Measurements from ENCODE around the gene KLHL29.
A peak's percentile ranks its signal among the peaks of the same experiment; 100 is the strongest.
"Not testable (repeated sequence)": the region's sequence is repeated elsewhere in the genome, so short reads cannot be mapped to it uniquely, and the experiment has no call there.

Gene KLHL29

GRCh38 chr2:23373666-23374065 lies 11.3 kb upstream of the KLHL29 start:
- no peak for DNase-seq

GRCh38 chr2:23375448-23375847 lies 9.5 kb upstream of the KLHL29 start:
- peak; percentile 52 for DNase-seq

- no peak for DNase-seq
Observed at GRCh38 chr2:23376075-23376474, 8.9 kb upstream of the KLHL29 start.

GRCh38 chr2:23376972-23377371 lies 8.0 kb upstream of the KLHL29 start:
- DNase-seq: no peak

- DNase-seq: no peak
Observed at GRCh38 chr2:23377771-23378170, 7.2 kb upstream of the KLHL29 start.

GRCh38 chr2:23378496-23378895 lies 6.5 kb upstream of the KLHL29 start:
- no peak for DNase-seq

GRCh38 chr2:23379220-23379695 lies 5.7 kb upstream of the KLHL29 start:
- no peak for DNase-seq

- DNase-seq: no peak
Observed at GRCh38 chr2:23380562-23381065, 4.4 kb upstream of the KLHL29 start.

- peak; percentile 54 for DNase-seq
Observed at GRCh38 chr2:23381084-23381483, 3.9 kb upstream of the KLHL29 start.

- DNase-seq: no peak
Observed at GRCh38 chr2:23381485-23381884, 3.5 kb upstream of the KLHL29 start.

GRCh38 chr2:23383100-23383499 lies 1.9 kb upstream of the KLHL29 start:
- DNase-seq: peak; percentile 32

- peak; percentile 22 for DNase-seq
Observed at GRCh38 chr2:23385351-23385747, 370 bp downstream of the KLHL29 start.

- DNase-seq: no peak
Observed at GRCh38 chr2:23385748-23386338, 864 bp downstream of the KLHL29 start.

GRCh38 chr2:23386339-23387220 lies 1.6 kb downstream of the KLHL29 start:
- DNase-seq: no peak

- no peak for DNase-seq
Observed at GRCh38 chr2:23387221-23387550, 2.2 kb downstream of the KLHL29 start.

- DNase-seq: no peak
Observed at GRCh38 chr2:23387845-23388244, 2.9 kb downstream of the KLHL29 start.

GRCh38 chr2:23388294-23388693 lies 3.3 kb downstream of the KLHL29 start:
- DNase-seq: no peak

GRCh38 chr2:23388756-23389514 lies 4.0 kb downstream of the KLHL29 start:
- no peak for DNase-seq

GRCh38 chr2:23390152-23390551 lies 5.2 kb downstream of the KLHL29 start:
- DNase-seq: peak; percentile 34

GRCh38 chr2:23391237-23391736 lies 6.3 kb downstream of the KLHL29 start:
- DNase-seq: not testable (repeated sequence)

- DNase-seq: no peak
Observed at GRCh38 chr2:23393722-23394121, 8.7 kb downstream of the KLHL29 start.

GRCh38 chr2:23394700-23395099 lies 9.7 kb downstream of the KLHL29 start:
- no peak for DNase-seq

- DNase-seq: no peak
Observed at GRCh38 chr2:23397478-23397877, 12.5 kb downstream of the KLHL29 start.
